Skin epidermis (tissue), 12 donors: Measurements from ENCODE around the gene RTL5.
A peak's percentile ranks its signal among the peaks of the same experiment; 100 is the strongest.

Experiments used
- H3K27ac ChIP-seq, 21 experiments: fragments of 200-600 bp; sonication (generic) in 11 of 21; one replicate each; pipeline ENCODE4 v1.5.0; 2020; ENCODE audit warnings: mild to moderate bottlenecking in 3 of 21, inconsistent platforms in 2 of 21, moderate library complexity in 2 of 21
- H3K4me3 ChIP-seq, 7 experiments: fragments of 200-600 bp; sonication (generic) in 2 of 7; one replicate each; pipeline ENCODE4 v1.5.0; 2020; ENCODE audit warnings: inconsistent platforms in 2 of 7, mild to moderate bottlenecking in 2 of 7, moderate library complexity in 1 of 7

RTL5 gene

DNA sequence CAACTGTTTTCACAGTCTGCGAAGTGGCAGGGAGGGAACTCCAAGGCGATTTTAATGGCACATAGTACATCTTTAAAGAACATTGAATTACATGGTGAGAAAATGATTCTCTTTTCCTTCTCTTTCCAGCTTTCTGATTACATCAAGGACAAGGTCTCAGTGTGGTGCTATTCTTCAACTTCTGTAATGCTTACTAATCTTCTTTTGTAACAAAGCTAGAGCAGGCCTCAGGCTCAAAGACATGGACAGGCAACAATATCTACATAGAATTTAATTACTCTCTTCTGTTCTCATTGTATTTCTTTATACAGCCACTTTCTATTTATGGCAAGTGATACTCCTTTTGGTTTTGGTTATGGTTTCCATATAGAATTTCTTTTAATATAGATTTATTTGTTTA lies 48.4 kb downstream of the RTL5 start:
- Histone ChIP-seq H3K27ac (no peak overlapping the region), H3K4me3 (no peak overlapping the region)

GRCh38 chrX:72081605-72082320 lies 50.0 kb downstream of the RTL5 start:
- Histone ChIP-seq H3K4me3 (no peak overlapping the region), H3K27ac (peak overlapping the region in 1 of 21 experiments; percentile 33)

DNA sequence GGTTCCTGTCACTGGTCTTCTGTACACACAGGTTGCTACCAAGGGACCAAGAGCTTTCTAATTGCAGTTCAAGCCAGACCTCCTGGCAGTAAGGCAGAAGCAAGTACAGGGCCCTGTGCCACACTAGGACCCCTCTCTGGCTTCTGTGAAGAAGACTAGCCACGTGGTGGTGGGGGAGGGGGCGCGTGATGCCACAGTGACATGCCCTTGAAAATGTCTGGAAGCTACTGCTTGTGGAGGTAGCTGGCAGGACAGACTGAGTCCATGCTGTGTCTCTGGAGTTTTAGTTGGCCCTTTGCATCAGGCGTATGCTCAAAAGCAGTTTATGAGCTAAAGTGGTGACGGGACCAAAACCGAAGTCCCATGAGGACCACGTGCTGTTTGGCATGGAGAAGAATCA lies 50.9 kb downstream of the RTL5 start:
- peak overlapping the region in 2 of 21 experiments; percentile 29 to 33 for H3K27ac ChIP-seq

DNA sequence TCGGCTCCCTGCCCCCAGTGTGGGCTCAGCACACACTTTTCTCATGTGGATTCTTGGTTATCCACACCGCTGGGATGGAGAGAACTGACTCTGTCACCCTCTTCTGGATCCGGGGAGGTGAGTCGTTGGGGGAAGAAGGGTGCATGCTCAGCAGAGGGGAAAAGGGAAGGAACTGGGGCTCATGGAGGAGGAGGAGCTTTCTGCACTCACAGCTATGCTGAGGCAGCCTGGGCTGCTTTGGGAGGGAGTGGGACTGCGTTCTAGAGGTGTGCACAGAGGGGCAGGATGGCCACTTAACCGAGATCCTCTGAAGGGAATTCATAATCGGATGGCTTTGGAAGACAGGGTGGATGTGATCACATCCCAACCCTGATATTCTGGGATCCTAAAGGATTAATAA lies 51.6 kb downstream of the RTL5 start:
- Histone ChIP-seq H3K27ac (peak overlapping the region in 11 of 21 experiments; percentile 8 to 66 (median 49)), H3K4me3 (peak overlapping the region in 2 of 7 experiments; percentile 0 to 10)

More for the DNA sequence above, 50.9 kb downstream of the RTL5 start:
- no peak overlapping the region for H3K4me3 ChIP-seq

DNA sequence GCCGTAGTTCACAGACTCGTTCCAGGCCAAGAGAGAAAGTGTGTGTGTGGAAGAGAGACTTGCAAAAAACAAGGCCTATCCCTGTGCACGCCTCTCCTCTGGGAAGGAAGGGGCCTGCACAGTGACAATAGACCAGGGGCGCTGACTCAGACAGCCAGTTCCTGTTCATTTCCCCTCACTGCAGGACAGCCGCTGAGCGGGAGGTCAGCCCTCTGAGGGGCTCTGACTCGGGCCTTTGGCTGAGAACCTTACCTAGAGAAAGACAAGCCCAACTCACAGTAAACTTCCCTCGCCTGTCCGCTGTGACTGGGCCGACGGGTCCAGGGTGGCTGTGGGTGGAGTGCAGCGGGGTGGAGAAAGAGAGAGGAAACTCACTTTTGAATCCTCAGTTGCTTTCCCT lies 52.1 kb downstream of the RTL5 start:
- H3K27ac ChIP-seq: peak overlapping the region in 10 of 21 experiments; percentile 8 to 66 (median 50)
- H3K4me3 ChIP-seq: no peak overlapping the region

- H3K27ac ChIP-seq: peak overlapping the region in 1 of 21 experiments; percentile 13
- H3K4me3 ChIP-seq: no peak overlapping the region
Measured at GRCh38 chrX:72078411-72078810, 53.3 kb downstream of the RTL5 start.
